ENCODE results near the gene LTBP3.
A peak's percentile ranks its signal among the peaks of the same experiment; 100 is the strongest.

LTBP3 gene

DNA sequence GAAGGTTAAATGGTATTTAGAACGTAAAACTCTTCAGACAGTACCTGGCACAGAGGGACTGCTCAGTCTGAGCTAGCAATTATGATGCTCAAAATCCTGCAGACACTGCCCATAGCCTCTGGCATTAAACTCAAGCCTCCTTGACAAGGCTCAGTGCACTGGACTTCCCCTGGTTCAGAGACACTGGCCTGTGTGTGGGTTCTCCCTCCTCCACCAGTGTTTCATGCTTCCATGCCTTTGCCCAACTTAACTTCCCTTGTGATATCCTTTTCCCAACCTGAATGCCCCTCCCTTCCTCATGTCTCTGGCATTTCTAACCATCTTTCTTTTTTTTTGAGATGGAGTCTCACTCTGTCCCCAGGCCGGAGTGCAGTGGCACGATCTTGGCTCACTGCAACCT lies 9.1 kb downstream of the LTBP3 start:
- Histone ChIP-seq H3K27me3 (ENCODE audit: control insufficient read depth, insufficient read depth, low read length) (peaks cover 55% of the 10 kb centered on the region), H3K36me3 (ENCODE audit: control insufficient read depth, insufficient read depth, low read length) (no peaks in the 10 kb centered on the region), H3K9ac (ENCODE audit: low read depth, low read length) (no peak overlapping the region)

GRCh38 chr11:65548395-65548794 lies 9.8 kb downstream of the LTBP3 start:
- no peaks in the 10 kb centered on the region for H3K36me3 ChIP-seq (ENCODE audit: control insufficient read depth, insufficient read depth, low read length)
- no peak overlapping the region for H3K9ac ChIP-seq (ENCODE audit: low read depth, low read length)
- H3K9me3 ChIP-seq (ENCODE audit: control insufficient read depth, insufficient read depth, low read length): no peaks in the 10 kb centered on the region
- H3K27me3 ChIP-seq (ENCODE audit: control insufficient read depth, insufficient read depth, low read length): peaks cover 54% of the 10 kb centered on the region
- H3K4me3 ChIP-seq (ENCODE audit: low read depth, low read length): no peak overlapping the region
- H3K4me1 ChIP-seq (ENCODE audit: control insufficient read depth, insufficient read depth, low read length): 0 out of 2 replicates have a peak, but pooled peaks cover 2% of the 10 kb centered on the region
- H3K27ac ChIP-seq (ENCODE audit: low read depth, low read length): no peak overlapping the region

More for the DNA sequence above, 9.1 kb downstream of the LTBP3 start:
- Histone ChIP-seq H3K27ac (ENCODE audit: low read depth, low read length) (no peak overlapping the region), H3K4me1 (ENCODE audit: control insufficient read depth, insufficient read depth, low read length) (peaks cover 4% of the 10 kb centered on the region; the same call in 1 of the 2 replicates), H3K4me3 (ENCODE audit: low read depth, low read length) (no peak overlapping the region), H3K9me3 (ENCODE audit: control insufficient read depth, insufficient read depth, low read length) (no peaks in the 10 kb centered on the region)

- Histone ChIP-seq H3K4me1 (ENCODE audit: control insufficient read depth, insufficient read depth, low read length) (0 out of 2 replicates have a peak, but pooled peaks cover 2% of the 10 kb centered on the region), H3K4me3 (ENCODE audit: low read depth, low read length) (no peak overlapping the region), H3K9ac (ENCODE audit: low read depth, low read length) (no peak overlapping the region), H3K27ac (ENCODE audit: low read depth, low read length) (no peak overlapping the region), H3K27me3 (ENCODE audit: control insufficient read depth, insufficient read depth, low read length) (peaks cover 54% of the 10 kb centered on the region), H3K9me3 (ENCODE audit: control insufficient read depth, insufficient read depth, low read length) (no peaks in the 10 kb centered on the region), H3K36me3 (ENCODE audit: control insufficient read depth, insufficient read depth, low read length) (no peaks in the 10 kb centered on the region)
Observed at GRCh38 chr11:65547446-65548125, 10.6 kb downstream of the LTBP3 start.

DNA sequence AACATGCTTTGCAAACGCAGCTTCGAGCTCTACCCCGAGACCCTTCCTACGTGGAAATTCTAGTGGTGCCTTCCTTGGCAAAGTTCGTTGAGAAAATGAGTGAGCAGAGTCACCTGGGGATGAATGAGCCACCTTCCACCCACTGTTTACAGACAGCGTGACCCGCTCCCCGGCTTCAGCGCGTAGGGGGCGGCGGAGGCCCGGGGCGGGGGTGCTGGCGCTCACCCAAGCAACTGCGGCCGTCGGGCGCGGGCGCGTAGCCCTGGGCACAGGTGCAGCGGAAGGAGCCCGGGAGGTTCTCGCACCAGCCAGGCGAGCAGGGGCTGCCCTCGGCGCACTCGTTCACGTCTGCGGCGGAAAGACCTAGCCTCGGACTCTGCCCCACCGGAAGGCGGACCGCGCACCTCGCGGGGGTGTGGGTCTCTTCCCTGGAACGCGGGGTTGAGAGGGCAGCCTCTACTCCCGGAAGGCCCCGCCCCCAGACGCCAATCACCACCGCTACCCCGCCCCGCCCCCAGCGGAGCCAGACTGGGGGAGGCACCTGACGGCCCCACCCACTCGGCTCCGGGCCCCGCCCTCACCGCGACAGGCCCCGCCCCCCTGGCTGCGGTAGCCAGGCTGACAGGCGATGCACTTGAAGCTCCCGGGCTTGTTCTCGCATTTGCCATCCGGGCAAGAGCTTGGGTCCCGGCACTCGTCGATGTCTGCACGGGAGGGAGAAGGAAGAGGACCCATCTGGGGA lies 11.8 kb downstream of the LTBP3 start:
- no peak overlapping the region for H3K9ac ChIP-seq (ENCODE audit: low read depth, low read length)
- no peaks in the 10 kb centered on the region for H3K36me3 ChIP-seq (ENCODE audit: control insufficient read depth, insufficient read depth, low read length)
- peak overlapping the region; percentile 71 for H3K4me3 ChIP-seq (ENCODE audit: low read depth, low read length)
- peaks cover 53% of the 10 kb centered on the region for H3K27me3 ChIP-seq (ENCODE audit: control insufficient read depth, insufficient read depth, low read length)
- no peak overlapping the region for H3K27ac ChIP-seq (ENCODE audit: low read depth, low read length)
- H3K9me3 ChIP-seq (ENCODE audit: control insufficient read depth, insufficient read depth, low read length): no peaks in the 10 kb centered on the region
- H3K4me1 ChIP-seq (ENCODE audit: control insufficient read depth, insufficient read depth, low read length): 0 out of 2 replicates have a peak, but pooled peaks cover 2% of the 10 kb centered on the region

DNA sequence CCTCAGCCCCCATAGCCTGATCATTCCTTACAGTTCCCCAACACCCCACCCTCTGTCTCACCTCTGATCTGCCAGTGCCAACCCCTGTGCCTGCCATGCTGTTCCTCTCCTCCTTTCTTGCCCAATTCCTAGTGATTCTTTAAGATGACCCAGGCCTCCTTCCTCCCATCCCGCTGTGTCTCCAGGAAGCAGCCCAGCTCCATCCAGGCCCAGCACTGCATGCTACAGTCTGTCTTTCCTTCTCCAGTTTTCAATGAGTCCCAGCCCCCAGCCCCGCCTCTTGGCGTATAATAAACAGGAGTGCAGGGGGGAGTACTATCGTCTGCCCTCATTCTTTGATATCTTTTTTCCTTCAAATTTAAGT lies 12.3 kb downstream of the LTBP3 start:
- Histone ChIP-seq H3K27ac (ENCODE audit: low read depth, low read length) (no peak overlapping the region), H3K9ac (ENCODE audit: low read depth, low read length) (no peak overlapping the region)

GRCh38 chr11:65542738-65543390 lies 15.3 kb downstream of the LTBP3 start:
- no peaks in the 10 kb centered on the region for H3K9me3 ChIP-seq (ENCODE audit: control insufficient read depth, insufficient read depth, low read length)
- 0 out of 2 replicates have a peak, but pooled peaks cover 5% of the 10 kb centered on the region for H3K4me1 ChIP-seq (ENCODE audit: control insufficient read depth, insufficient read depth, low read length)
- no peak overlapping the region for H3K27ac ChIP-seq (ENCODE audit: low read depth, low read length)

More for the DNA sequence above, 12.3 kb downstream of the LTBP3 start:
- peak overlapping the region; percentile 71 for H3K4me3 ChIP-seq (ENCODE audit: low read depth, low read length)
- 0 out of 2 replicates have a peak, but pooled peaks cover 2% of the 10 kb centered on the region for H3K4me1 ChIP-seq (ENCODE audit: control insufficient read depth, insufficient read depth, low read length)
- no peaks in the 10 kb centered on the region for H3K9me3 ChIP-seq (ENCODE audit: control insufficient read depth, insufficient read depth, low read length)
- no peaks in the 10 kb centered on the region for H3K36me3 ChIP-seq (ENCODE audit: control insufficient read depth, insufficient read depth, low read length)
- peaks cover 54% of the 10 kb centered on the region for H3K27me3 ChIP-seq (ENCODE audit: control insufficient read depth, insufficient read depth, low read length)

DNA sequence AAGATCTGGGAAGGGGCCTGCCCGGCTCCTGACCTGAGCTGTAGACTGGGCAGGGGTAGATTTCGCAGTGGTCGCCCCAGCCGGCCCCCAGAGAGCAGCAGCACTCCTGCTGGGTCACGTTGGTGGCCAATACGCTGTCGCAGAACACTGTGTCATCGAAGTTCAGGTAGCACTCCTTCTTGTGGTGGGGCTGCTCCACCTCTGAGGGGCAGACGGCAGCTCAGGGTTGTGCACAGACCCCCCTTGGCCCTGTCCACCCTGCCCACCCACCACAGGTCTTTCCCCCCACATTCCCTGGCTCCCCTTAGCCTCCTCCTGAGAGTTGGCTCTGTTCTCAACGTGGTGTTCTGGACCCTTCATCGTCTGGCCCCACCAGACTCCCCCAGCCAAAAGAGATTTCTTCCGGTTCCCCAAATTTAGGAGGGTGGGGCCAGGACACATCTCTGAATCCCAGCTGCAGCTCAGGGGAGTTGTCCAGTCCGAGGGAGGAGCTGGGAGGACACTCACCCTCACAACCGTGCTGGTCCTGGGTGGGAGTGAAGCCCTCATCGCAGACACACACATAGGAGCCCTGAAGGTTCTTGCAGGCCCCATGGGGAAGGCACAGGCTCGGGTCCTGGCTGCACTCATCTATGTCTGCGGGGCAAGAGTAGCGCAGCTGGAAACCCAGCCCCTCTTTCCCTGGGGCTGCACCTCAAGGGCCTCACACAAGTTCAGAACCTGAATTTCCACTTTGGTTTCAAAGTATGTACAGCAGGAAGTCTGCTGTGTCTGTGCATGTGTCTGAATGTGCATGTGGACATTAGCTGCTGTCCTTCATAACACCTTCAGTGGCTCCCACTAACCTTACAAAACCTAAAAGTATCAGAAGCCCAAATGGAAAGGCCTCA lies 16.8 kb downstream of the LTBP3 start:
- Histone ChIP-seq H3K4me3 (ENCODE audit: low read depth, low read length) (peak overlapping the region; percentile 83), H3K27me3 (ENCODE audit: control insufficient read depth, insufficient read depth, low read length) (peaks cover 49% of the 10 kb centered on the region), H3K4me1 (ENCODE audit: control insufficient read depth, insufficient read depth, low read length) (0 out of 2 replicates have a peak, but pooled peaks cover 5% of the 10 kb centered on the region), H3K9ac (ENCODE audit: low read depth, low read length) (peak overlapping the region; percentile 64), H3K36me3 (ENCODE audit: control insufficient read depth, insufficient read depth, low read length) (peaks cover 14% of the 10 kb centered on the region; the same call in 1 of the 2 replicates), H3K27ac (ENCODE audit: low read depth, low read length) (peak overlapping the region; percentile 61), H3K9me3 (ENCODE audit: control insufficient read depth, insufficient read depth, low read length) (no peaks in the 10 kb centered on the region)

More at GRCh38 chr11:65542738-65543390, 15.3 kb downstream of the LTBP3 start:
- H3K4me3 ChIP-seq (ENCODE audit: low read depth, low read length): no peak overlapping the region
- H3K36me3 ChIP-seq (ENCODE audit: control insufficient read depth, insufficient read depth, low read length): 0 out of 2 replicates have a peak, but pooled peaks cover 3% of the 10 kb centered on the region
- peaks cover 60% of the 10 kb centered on the region for H3K27me3 ChIP-seq (ENCODE audit: control insufficient read depth, insufficient read depth, low read length)
- H3K9ac ChIP-seq (ENCODE audit: low read depth, low read length): no peak overlapping the region

DNA sequence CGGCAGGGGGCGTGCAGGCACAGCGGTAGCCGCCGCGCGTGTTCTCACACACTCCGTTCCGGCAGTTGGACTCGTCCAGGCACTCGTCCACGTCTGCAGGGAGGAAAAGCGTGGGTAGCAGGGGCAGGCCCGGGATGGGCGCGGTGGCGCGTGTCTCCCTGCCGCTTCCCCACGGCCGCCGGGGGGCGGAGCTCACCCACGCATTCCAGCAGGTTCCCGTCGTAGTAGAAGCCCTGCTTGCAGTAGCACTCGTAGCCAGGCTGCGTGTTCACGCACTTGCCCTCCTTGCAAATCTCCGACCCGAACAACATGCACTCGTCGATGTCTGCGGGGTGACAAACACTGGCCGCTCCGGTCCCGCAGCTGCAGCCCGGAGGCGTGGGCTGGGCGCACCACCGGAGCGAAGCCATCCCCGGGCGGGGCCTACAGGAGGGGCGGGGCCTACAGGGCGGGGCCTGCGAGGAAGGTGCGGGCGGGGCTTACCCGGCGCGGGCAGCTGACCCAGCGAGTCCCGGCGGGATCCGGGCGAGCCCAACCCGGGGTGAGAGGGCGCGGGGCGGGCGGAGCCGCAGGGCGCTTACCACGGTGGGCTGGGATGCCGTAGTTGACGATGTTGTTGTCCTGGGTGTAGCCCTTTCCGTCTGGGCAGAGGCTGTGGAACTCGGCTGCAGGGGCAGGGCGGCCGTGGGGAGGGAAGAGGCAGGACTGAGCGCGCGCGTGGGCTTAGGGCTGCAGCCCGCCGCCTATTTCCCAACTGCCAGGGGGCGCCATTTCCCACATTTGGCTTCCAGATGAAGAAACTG lies 17.7 kb downstream of the LTBP3 start:
- H3K4me3 ChIP-seq (ENCODE audit: low read depth, low read length): peak overlapping the region; percentile 83
- peaks cover 40% of the 10 kb centered on the region for H3K27me3 ChIP-seq (ENCODE audit: control insufficient read depth, insufficient read depth, low read length)
- H3K27ac ChIP-seq (ENCODE audit: low read depth, low read length): peak overlapping the region; percentile 61
- no peaks in the 10 kb centered on the region for H3K9me3 ChIP-seq (ENCODE audit: control insufficient read depth, insufficient read depth, low read length)
- peaks cover 22% of the 10 kb centered on the region; the same call in 1 of the 2 replicates for H3K36me3 ChIP-seq (ENCODE audit: control insufficient read depth, insufficient read depth, low read length)
- peak overlapping the region; percentile 64 for H3K9ac ChIP-seq (ENCODE audit: low read depth, low read length)
- 0 out of 2 replicates have a peak, but pooled peaks cover 3% of the 10 kb centered on the region for H3K4me1 ChIP-seq (ENCODE audit: control insufficient read depth, insufficient read depth, low read length)

DNA sequence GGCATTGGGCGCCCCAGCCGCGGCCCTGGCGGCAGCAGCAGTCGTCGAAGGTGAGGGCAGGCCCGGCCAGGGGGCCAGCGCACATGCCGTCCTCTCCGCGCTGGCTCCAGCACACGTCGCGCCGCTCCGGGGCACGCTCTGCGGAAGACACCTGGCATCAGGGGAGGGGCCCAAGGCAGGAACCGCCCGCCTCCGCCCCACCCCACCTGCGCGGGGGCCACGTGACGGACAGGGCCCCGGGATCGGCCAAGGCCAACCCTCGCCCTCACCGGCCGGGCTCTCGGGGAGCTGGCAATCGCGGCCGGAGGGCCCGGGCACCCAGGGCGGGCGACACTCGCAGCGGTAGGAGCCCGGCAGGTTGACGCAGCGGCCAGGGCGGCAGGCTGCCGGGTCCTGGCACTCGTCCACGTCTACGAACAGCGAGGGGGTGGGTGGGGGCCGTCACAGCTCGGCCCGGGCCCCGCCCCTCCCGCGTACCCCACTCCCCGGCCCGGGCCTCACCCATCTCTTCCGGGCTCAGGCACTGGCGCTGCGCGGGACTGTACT lies 18.3 kb downstream of the LTBP3 start:
- H3K4me3 ChIP-seq (ENCODE audit: low read depth, low read length): peak overlapping the region; percentile 83
- no peaks in the 10 kb centered on the region for H3K9me3 ChIP-seq (ENCODE audit: control insufficient read depth, insufficient read depth, low read length)
- H3K4me1 ChIP-seq (ENCODE audit: control insufficient read depth, insufficient read depth, low read length): 0 out of 2 replicates have a peak, but pooled peaks cover 3% of the 10 kb centered on the region
- H3K36me3 ChIP-seq (ENCODE audit: control insufficient read depth, insufficient read depth, low read length): peaks cover 28% of the 10 kb centered on the region; the same call in 1 of the 2 replicates
- no peak overlapping the region for H3K9ac ChIP-seq (ENCODE audit: low read depth, low read length)
- H3K27ac ChIP-seq (ENCODE audit: low read depth, low read length): no peak overlapping the region
- peaks cover 34% of the 10 kb centered on the region for H3K27me3 ChIP-seq (ENCODE audit: control insufficient read depth, insufficient read depth, low read length)
